Thyroid gland (tissue), 4 donors: ENCODE results near the gene GALK2. TPM values are rescaled to one million over a fixed set of nuclear protein-coding genes. Genes with fewer than 3 reads are reported as not detected.

Experiments
- DNase-seq, 2 donors: peaks; one replicate each; pipeline ENCODE4 v3.0.0-alpha.2; 2019
- H3K27ac ChIP-seq, 3 donors: fragments of 200-600 bp; sonication (generic); 1 replicate in 2 of 3; 2 replicates in 1 of 3; pipeline ENCODE4 v1.5.1; 2016 to 2019; ENCODE audit warnings: mild to moderate bottlenecking in 1 of 3, moderate library complexity in 1 of 3
- H3K27me3 ChIP-seq: fragments of 200-600 bp; sonication (generic); one replicate; pipeline ENCODE4 v1.5.1; 2019
- H3K36me3 ChIP-seq, 2 donors: fragments of 200-600 bp; sonication (generic); one replicate each; pipeline ENCODE4 v1.5.1; 2016 to 2019
- H3K4me1 ChIP-seq, 2 donors: fragments of 200-600 bp; sonication (generic); one replicate each; pipeline ENCODE4 v1.5.1; 2017 to 2019
- H3K4me3 ChIP-seq, 3 donors: fragments of 200-600 bp; sonication (generic); replicated peaks in 1 of 3; 1 replicate in 2 of 3; 2 replicates in 1 of 3; pipeline ENCODE4 v1.5.1; 2016; ENCODE audit warnings: mild to moderate bottlenecking in 1 of 3
- H3K9me3 ChIP-seq: fragments of 200-600 bp; sonication (generic); one replicate; pipeline ENCODE4 v1.5.1; 2017
- CTCF ChIP-seq, 6 experiments: fragments of 200-600 bp in 3 of 6; fragments of 450-650 bp in 3 of 6; sonication (generic) in 3 of 6; IDR thresholded peaks; one replicate each; pipeline ENCODE4 v1.5.1; 2016 to 2019; ENCODE audit warnings: antibody characterized with exemption in 6 of 6, mild to moderate bottlenecking in 2 of 6, inconsistent platforms in 1 of 6, moderate library complexity in 1 of 6
- POLR2A ChIP-seq, 2 donors: fragments of 450-650 bp; IDR thresholded peaks; one replicate each; pipeline ENCODE4 v1.6.1; 2017; ENCODE audit warnings: antibody characterized with exemption in 2 of 2, mild to moderate bottlenecking in 2 of 2, moderate library complexity in 1 of 2
- WGBS, 2 donors: methylation state at CpG; one replicate each; pipeline ENCODE4 v1.1.5; 2017; 5-methylcytosine and 5-hydroxymethylcytosine counted together
- intact Hi-C: fragments of 100-400 bp; cut with DNase I; formaldehyde crosslinking; loops from one replicate; pipeline ENCODE4 v1.15.1; 2023
- total RNA-seq, 4 donors: library from RNA; depleted of rRNA; stranded (reverse); fragments of >200 nt; gene quantifications; one replicate each; pipeline ENCODE4 v1.2.3, GENCODE V29; 2016

GALK2 gene
- total RNA-seq, 4 donors from 2014 or later, result 50.4 to 85.5 (median 67.8) TPM

- no peaks in the 10 kb centered on the region for H3K4me1 ChIP-seq
- TF ChIP-seq POLR2A (IDR thresholded peaks at IDR 0.05), result no peak
- no peak for TF ChIP-seq CTCF (IDR thresholded peaks at IDR 0.05)
- H3K36me3 ChIP-seq, result no peaks in the 10 kb centered on the region
- H3K27me3 ChIP-seq, result no peaks in the 10 kb centered on the region
- intact Hi-C loops, result no loop called here
- no peak for DNase-seq
- H3K27ac ChIP-seq, result no peak overlapping the region
- 88% methylated on average over 1 of the region's 1 CpG for WGBS, 2 donors
- no peaks in the 10 kb centered on the region for H3K9me3 ChIP-seq
- H3K4me3 ChIP-seq, result no peak overlapping the region
Measured at GRCh38 chr15:49185473-49185872, 15.4 kb downstream of the GALK2 start.

DNA sequence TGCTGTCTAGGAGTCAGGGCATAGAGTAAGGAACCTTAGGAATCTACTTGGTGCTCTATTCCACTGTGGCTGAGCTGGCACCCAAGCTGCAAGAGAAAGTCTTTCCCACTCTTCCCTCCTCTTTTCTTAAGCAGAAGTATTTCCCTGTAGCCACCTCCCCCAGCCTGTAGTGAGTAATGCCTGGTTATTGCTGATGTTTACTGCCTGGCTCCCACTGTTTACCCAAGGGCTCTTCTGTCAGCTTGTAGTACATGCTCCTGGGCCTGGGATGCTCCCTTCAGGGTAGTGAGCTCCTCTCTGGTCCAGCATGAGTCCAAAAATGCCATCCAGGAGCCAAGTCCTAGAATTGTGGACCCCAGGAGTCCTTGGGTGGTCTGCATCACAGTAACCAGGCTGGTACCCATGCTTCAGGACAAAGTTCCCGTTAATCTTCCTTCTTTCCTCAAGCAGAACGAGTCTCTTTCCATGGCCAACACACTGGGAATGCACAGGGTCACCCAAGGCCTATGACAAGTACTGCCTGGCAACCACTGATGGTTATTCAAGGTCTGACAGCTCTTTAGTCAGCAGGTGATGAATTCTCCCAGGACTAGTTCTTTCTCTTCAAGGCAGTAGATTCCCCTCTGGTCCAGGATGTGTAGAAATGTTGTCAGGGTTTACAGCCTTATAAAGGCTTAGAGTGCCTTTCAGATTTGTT is 17.6 kb downstream of the GALK2 start:
- no peak for DNase-seq
- intact Hi-C loops, result no loop called here
- TF ChIP-seq POLR2A (IDR thresholded peaks at IDR 0.05) (no peak), CTCF (IDR thresholded peaks at IDR 0.05) (no peak)
- Histone ChIP-seq H3K4me1 (no peaks in the 10 kb centered on the region), H3K36me3 (no peaks in the 10 kb centered on the region), H3K27me3 (no peaks in the 10 kb centered on the region), H3K4me3 (no peak overlapping the region), H3K9me3 (no peaks in the 10 kb centered on the region), H3K27ac (no peak overlapping the region)
- 83 to 95% methylated on average over 2 of the region's 2 CpGs for WGBS, 2 donors

GRCh38 chr15:49188933-49189332 is 18.9 kb downstream of the GALK2 start:
- Histone ChIP-seq H3K27me3 (no peaks in the 10 kb centered on the region), H3K27ac (no peak overlapping the region), H3K4me3 (no peak overlapping the region), H3K9me3 (no peaks in the 10 kb centered on the region), H3K4me1 (no peaks in the 10 kb centered on the region), H3K36me3 (no peaks in the 10 kb centered on the region)
- DNase-seq, result no peak
- intact Hi-C loops, result no loop called here
- TF ChIP-seq CTCF (IDR thresholded peaks at IDR 0.05) (no peak), POLR2A (IDR thresholded peaks at IDR 0.05) (no peak)
- 98 to 99% methylated on average over 2 of the region's 2 CpGs for WGBS, 2 donors

GRCh38 chr15:49189631-49190030 is 19.6 kb downstream of the GALK2 start:
- Histone ChIP-seq H3K27me3 (no peaks in the 10 kb centered on the region), H3K36me3 (no peaks in the 10 kb centered on the region), H3K4me3 (no peak overlapping the region), H3K4me1 (no peaks in the 10 kb centered on the region), H3K9me3 (no peaks in the 10 kb centered on the region), H3K27ac (no peak overlapping the region)
- intact Hi-C loops, result no loop called here
- DNase-seq, result no peak
- TF ChIP-seq POLR2A (IDR thresholded peaks at IDR 0.05) (no peak), CTCF (IDR thresholded peaks at IDR 0.05) (no peak)
- WGBS, 2 donors, result 90 to 95% methylated on average over 2 of the region's 2 CpGs

GRCh38 chr15:49190586-49190985 is 20.5 kb downstream of the GALK2 start:
- WGBS, 2 donors, result 75 to 79% methylated on average over 2 of the region's 2 CpGs

More at GRCh38 chr15:49190586-49190985, 20.5 kb downstream of the GALK2 start:
- DNase-seq, result no peak
- Histone ChIP-seq H3K36me3 (no peaks in the 10 kb centered on the region), H3K9me3 (no peaks in the 10 kb centered on the region), H3K27ac (no peak overlapping the region), H3K4me1 (no peaks in the 10 kb centered on the region), H3K27me3 (no peaks in the 10 kb centered on the region), H3K4me3 (no peak overlapping the region)
- TF ChIP-seq POLR2A (IDR thresholded peaks at IDR 0.05) (no peak), CTCF (IDR thresholded peaks at IDR 0.05) (no peak)
- intact Hi-C loops, result no loop called here
